Measurements from ENCODE around the gene DDX10. TPM values are rescaled to one million over a fixed set of nuclear protein-coding genes. Genes with fewer than 3 reads are reported as not detected.

Gene DDX10
- total and polyA plus RNA-seq, 2 of the 8 experiments (the other 6 are each of a cell fraction or from before 2014, with no cell fraction given): 49.2 to 52.2 TPM

DNA sequence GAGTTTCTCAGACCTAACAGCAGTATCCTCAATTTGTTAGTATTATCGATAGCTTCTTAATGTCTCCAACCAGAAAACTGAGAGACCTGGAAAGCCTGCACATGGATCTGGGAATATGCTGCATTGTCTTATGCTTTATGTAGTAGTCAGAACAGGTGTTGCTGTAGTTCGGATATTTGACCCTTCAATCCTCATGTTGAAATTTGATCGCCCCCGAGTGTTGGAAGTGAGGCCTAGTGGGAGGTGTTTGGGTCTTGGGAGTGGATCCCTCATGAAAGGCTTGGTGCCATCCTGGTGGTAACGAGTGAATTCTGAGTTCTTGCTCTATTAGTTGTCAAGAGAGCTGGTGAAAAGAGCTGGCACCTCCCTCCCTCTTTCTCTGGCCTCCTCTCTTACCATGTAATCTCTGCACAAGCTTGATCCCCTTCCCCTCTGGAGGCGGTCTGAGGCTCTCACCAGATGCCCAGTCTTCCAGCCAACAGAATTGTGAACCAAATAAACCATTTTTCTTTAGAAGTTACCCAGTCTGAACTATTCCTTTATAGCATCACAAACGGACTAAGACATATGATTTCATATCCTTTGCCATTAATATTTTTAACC lies 227.1 kb downstream of the DDX10 start:
- H3K79me2 ChIP-seq (ENCODE audit: control insufficient read depth in 1 of 2, insufficient read depth in 2 of 2, low read length in 2 of 2): no peaks in the 10 kb centered on the region
- 84% methylated on average over 7 of the region's 7 CpGs; no CpG with 5 or more reads in 1 of the 2 experiments for WGBS, 2 experiments (ENCODE audit: extremely low coverage in 1 of 2, insufficient coverage in 1 of 2, insufficient read length in 1 of 2, insufficient replicate concordance in 2 of 2, low coverage in 1 of 2, low lambda C conversion rate in 2 of 2, missing lambda C conversion rate in 1 of 2)

More for the DNA sequence above, 227.1 kb downstream of the DDX10 start:
- Histone ChIP-seq H2AFZ (ENCODE audit: low read length) (no peak overlapping the region), H3K23me2 (ENCODE audit: low read depth, low read length) (no peaks in the 10 kb centered on the region), H2AK5ac (ENCODE audit: low read depth, low read length) (no peak overlapping the region), H3K9ac (replicated peaks in 1 of 4; ENCODE audit: extremely low read depth in 1 of 4, low read depth in 3 of 4, low read length in 3 of 4) (no peak overlapping the region), H3K4me1 (replicated peaks in 1 of 4; ENCODE audit: control insufficient read depth in 3 of 4, insufficient read depth in 4 of 4, low read length in 3 of 4) (peaks cover 0 to 13% (median 5%) of the 10 kb centered on the region in 4 experiments; a peak in 5 of 7 replicates), H3K18ac (ENCODE audit: extremely low read depth, low read length) (no peak overlapping the region), H3K4me3 (ENCODE audit: extremely low read depth in 1 of 4, insufficient read depth in 2 of 4, low read depth in 3 of 4, low read length in 4 of 4) (no peak overlapping the region), H4K5ac (ENCODE audit: insufficient read length, low read depth, low read length) (no peak overlapping the region), H3K79me1 (ENCODE audit: low read depth, low read length) (no peaks in the 10 kb centered on the region), H3K56ac (replicated peaks; ENCODE audit: insufficient read length, low read depth, low read length) (no peak overlapping the region), H2BK5ac (ENCODE audit: low read depth, low read length) (no peak overlapping the region), H2BK15ac (ENCODE audit: low read length) (no peak overlapping the region), H2BK120ac (replicated peaks; ENCODE audit: low read depth, low read length) (no peak overlapping the region), H3K9me3 (ENCODE audit: insufficient read depth in 2 of 2, low read depth in 1 of 2, low read length in 1 of 2) (no peaks in the 10 kb centered on the region), H3K4ac (replicated peaks; ENCODE audit: insufficient read length, low read depth, low read length) (no peak overlapping the region), H4K20me1 (replicated peaks in 1 of 2; ENCODE audit: control insufficient read depth in 1 of 2, insufficient read depth in 2 of 2, low read length in 2 of 2) (no peaks in the 10 kb centered on the region), H3K36me3 (ENCODE audit: control insufficient read depth in 2 of 4, insufficient read depth in 4 of 4, low read length in 3 of 4) (no peaks in the 10 kb centered on the region), H4K8ac (ENCODE audit: extremely low read depth, insufficient read depth, low read length) (no peak overlapping the region), H2BK20ac (ENCODE audit: low read length) (no peak overlapping the region), H3K27ac (ENCODE audit: low read depth, low read length) (no peak overlapping the region), H4K91ac (replicated peaks; ENCODE audit: insufficient read length, low read length) (no peak overlapping the region), H3K23ac (ENCODE audit: insufficient read length) (no peak overlapping the region), H2BK12ac (ENCODE audit: low read depth, low read length) (no peak overlapping the region), H3K4me2 (ENCODE audit: insufficient read depth in 1 of 2, low read depth in 2 of 2, low read length in 2 of 2) (no peak overlapping the region), H3K14ac (ENCODE audit: insufficient read length) (no peak overlapping the region), H3K27me3 (replicated peaks in 1 of 4; ENCODE audit: control insufficient read depth in 3 of 4, extremely low read depth in 1 of 4, insufficient read depth in 3 of 4, low read length in 3 of 4) (no peaks in the 10 kb centered on the region)
- FAIRE-seq (no peak), DNase-seq (ENCODE audit: low read depth in 1 of 2, low spot score in 2 of 2) (no peak)
- ChIA-PET POLR2A (ENCODE audit: partially characterized antibody) (no interaction called here), CTCF (ENCODE audit: partially characterized antibody) (no interaction called here)
- no peak for TF ChIP-seq YY1 (IDR thresholded peaks at IDR 0.05; ENCODE audit: low read depth, low read length)
- TF ChIP-seq SP2 (IDR thresholded peaks at IDR 0.05; ENCODE audit: low read length): no peak
- TF ChIP-seq TCF12 (IDR thresholded peaks at IDR 0.05; ENCODE audit: low read depth, low read length): no peak
- TF ChIP-seq SRF (IDR thresholded peaks at IDR 0.05; ENCODE audit: low read depth, low read length): no peak
- no peak for TF ChIP-seq SP4 (IDR thresholded peaks at IDR 0.05; ENCODE audit: low read length)

All from H1 (cell line).